SK-N-SH (cell line): Measurements from ENCODE around the gene VRK2. TPM values are rescaled to one million over a fixed set of nuclear protein-coding genes. Genes with fewer than 3 reads are reported as not detected.

Experiments used
- CTCF ChIA-PET: fragments of 300-600, 350-600 bp; formaldehyde crosslinking; extraction: SDS; loops from one replicate; lab custom pipeline; 2021; lab: Yijun Ruan, JAX
- POLR2A ChIA-PET: fragments of 350-600 bp; sonication (Branson Sonifier 250); formaldehyde crosslinking; extraction: SDS; loops from one replicate; lab custom pipeline; 2020; ENCODE audit warnings: antibody characterized with exemption, inconsistent platforms; lab: Yijun Ruan, JAX
- DNase-seq: peaks from one replicate; pipeline ENCODE4 v3.0.0; 2012
- H2AFZ ChIP-seq: fragments of 200-600 bp; sonication (generic); 2 replicates; pipeline ENCODE4 v1.8.1; 2016; ENCODE audit warnings: antibody characterized with exemption, mild to moderate bottlenecking, low read depth
- H3F3A ChIP-seq: fragments of 200-600 bp; sonication (generic); replicated peaks from 2 replicates; pipeline ENCODE3; 2016; ENCODE audit warnings: antibody characterized with exemption, mild to moderate bottlenecking; ENCODE audit not compliant: insufficient read depth
- H3K27ac ChIP-seq, 2 experiments: fragments of 200-500 bp in 1 of 2; fragments of 200-600 bp in 1 of 2; sonication (Bioruptor generic) in 1 of 2; sonication (generic), shearing (Covaris generic) in 1 of 2; 2 replicates each; pipeline versions ENCODE4 v1.5.1 to v1.6.1; 2014 to 2016; ENCODE audit warnings: low read depth in 2 of 2, inconsistent platforms in 1 of 2, low read length in 1 of 2, mild to moderate bottlenecking in 1 of 2, mixed read lengths in 1 of 2
- H3K27me3 ChIP-seq: fragments of 200-600 bp; sonication (generic), shearing (Covaris generic); 2 replicates; pipeline ENCODE4 v1.6.1; 2016; ENCODE audit warnings: mixed run types; ENCODE audit not compliant: insufficient read depth
- H3K36me3 ChIP-seq, 2 experiments: fragments of 200-500 bp in 1 of 2; fragments of 200-600 bp in 1 of 2; sonication (Bioruptor generic) in 1 of 2; sonication (generic) in 1 of 2; replicated peaks in 1 of 2; 2 replicates each; pipeline versions ENCODE3 to v1.5.1; 2014 to 2016; ENCODE audit warnings: low read length in 1 of 2, mild to moderate bottlenecking in 1 of 2; ENCODE audit not compliant: insufficient read depth in 2 of 2, control insufficient read depth in 1 of 2
- H3K4me1 ChIP-seq, 2 experiments: fragments of 200-500 bp in 1 of 2; fragments of 200-600 bp in 1 of 2; sonication (Bioruptor generic) in 1 of 2; sonication (generic), shearing (Covaris generic) in 1 of 2; 2 replicates each; pipeline versions ENCODE4 v1.5.1 to v1.6.1; 2014 to 2016; ENCODE audit warnings: low read depth in 1 of 2, low read length in 1 of 2, mixed run types in 1 of 2; ENCODE audit not compliant: insufficient read depth in 2 of 2, control insufficient read depth in 1 of 2
- H3K4me2 ChIP-seq: fragments of 200-600 bp; sonication (generic), shearing (Covaris generic); 2 replicates; pipeline ENCODE4 v1.6.1; 2017; ENCODE audit warnings: mixed run types
- H3K4me3 ChIP-seq, 2 experiments: fragments of 200-500 bp in 1 of 2; fragments of 200-600 bp in 1 of 2; sonication (Bioruptor generic) in 1 of 2; sonication (generic), shearing (Covaris generic) in 1 of 2; 2 replicates each; pipeline versions ENCODE4 v1.5.1 to v1.8.1; 2014 to 2016; ENCODE audit warnings: low read depth in 2 of 2, inconsistent platforms in 1 of 2, low read length in 1 of 2, mild to moderate bottlenecking in 1 of 2, mixed read lengths in 1 of 2, moderate library complexity in 1 of 2
- H3K79me2 ChIP-seq: fragments of 200-600 bp; sonication (generic); 2 replicates; pipeline ENCODE4 v1.8.1; 2017; ENCODE audit warnings: mild to moderate bottlenecking; ENCODE audit not compliant: insufficient read depth
- H3K9ac ChIP-seq: fragments of 200-600 bp; sonication (generic); 2 replicates; pipeline ENCODE4 v1.6.1; 2017; ENCODE audit warnings: mixed run types
- H3K9me2 ChIP-seq: fragments of 200-600 bp; sonication (generic); 2 replicates; pipeline ENCODE4 v1.6.1; 2017; ENCODE audit warnings: mixed run types
- H3K9me3 ChIP-seq: fragments of 200-600 bp; sonication (generic); 2 replicates; pipeline ENCODE4 v1.6.1; 2017; ENCODE audit warnings: mixed run types, mild to moderate bottlenecking, moderate library complexity
- H4K20me1 ChIP-seq: fragments of 200-600 bp; sonication (generic); 2 replicates; pipeline ENCODE4 v1.6.1; 2017; ENCODE audit warnings: mild to moderate bottlenecking, mixed run types; ENCODE audit not compliant: insufficient read depth
- CHD2 ChIP-seq: fragments of 150-350 bp; IDR thresholded peaks from 2 replicates; pipeline ENCODE4 v1.6.1; 2018; ENCODE audit warnings: low read length; ENCODE audit not compliant: partially characterized antibody
- CTCF ChIP-seq: fragments of 200-600 bp; sonication (generic); IDR thresholded peaks from 2 replicates; pipeline ENCODE4 v1.6.1; 2017; ENCODE audit warnings: antibody characterized with exemption, mild to moderate bottlenecking, moderate library complexity
- EZH2phosphoT487 ChIP-seq: fragments of 200-600 bp; sonication (generic); IDR thresholded peaks from 2 replicates; pipeline ENCODE4 v1.6.1; 2017; ENCODE audit warnings: low read depth, mixed run types, mild to moderate bottlenecking, antibody characterized with exemption, moderate library complexity, borderline replicate concordance
- FOXM1 ChIP-seq: IDR thresholded peaks from 2 replicates; pipeline ENCODE4 v1.4.0; 2012; ENCODE audit warnings: low read depth, mild to moderate bottlenecking
- GABPA ChIP-seq: IDR thresholded peaks from 2 replicates; pipeline ENCODE4 v1.4.0; 2012; ENCODE audit warnings: low read depth, mild to moderate bottlenecking
- GATA2 ChIP-seq: sonication (generic); formaldehyde crosslinking; IDR thresholded peaks from 2 replicates; pipeline ENCODE4 v1.5.0; 2020; ENCODE audit warnings: mild to moderate bottlenecking, missing genetic modification reagents
- IRF3 ChIP-seq: fragments of 150-350 bp; IDR thresholded peaks from 2 replicates; pipeline ENCODE4 v1.6.1; 2016; ENCODE audit warnings: mild to moderate bottlenecking, low read depth, low read length
- MAX ChIP-seq: IDR thresholded peaks from 2 replicates; pipeline ENCODE4 v1.4.0; 2012; ENCODE audit warnings: low read depth
- MEF2A ChIP-seq: IDR thresholded peaks from 2 replicates; pipeline ENCODE4 v1.4.0; 2012; ENCODE audit warnings: low read depth, borderline replicate concordance
- MXI1 ChIP-seq: IDR thresholded peaks from 2 replicates; pipeline ENCODE4 v1.6.1; 2012; ENCODE audit warnings: mild to moderate bottlenecking, low read depth, low read length, improper control_type of control experiment
- NRF1 ChIP-seq: IDR thresholded peaks from 2 replicates; pipeline ENCODE4 v1.6.1; 2012; ENCODE audit warnings: low read depth, mild to moderate bottlenecking, low read length
- POLR2AphosphoS5 ChIP-seq: IDR thresholded peaks from 2 replicates; pipeline ENCODE4 v1.6.1; 2012; ENCODE audit warnings: low read depth, low read length
- RCOR1 ChIP-seq: fragments of 150-350 bp; IDR thresholded peaks from 2 replicates; pipeline ENCODE4 v1.6.1; 2017; ENCODE audit warnings: antibody characterized with exemption, low read length
- REST ChIP-seq: IDR thresholded peaks from 2 replicates; pipeline ENCODE4 v1.6.1; 2012; ENCODE audit warnings: mild to moderate bottlenecking, low read depth, low read length, moderate library complexity
- RFX5 ChIP-seq: IDR thresholded peaks from 2 replicates; pipeline ENCODE4 v1.6.1; 2012; ENCODE audit warnings: mild to moderate bottlenecking, improper control_type of control experiment, low read length
- SIN3A ChIP-seq: IDR thresholded peaks from 2 replicates; pipeline ENCODE4 v1.6.1; 2012; ENCODE audit warnings: low read depth, mild to moderate bottlenecking, low read length, moderate library complexity, borderline replicate concordance
- SMC3 ChIP-seq: IDR thresholded peaks from 2 replicates; pipeline ENCODE4 v1.6.1; 2012; ENCODE audit warnings: low read depth, low read length, improper control_type of control experiment
- USF1 ChIP-seq: IDR thresholded peaks from 2 replicates; pipeline ENCODE4 v1.4.0; 2012; ENCODE audit warnings: low read depth, borderline replicate concordance
- YY1 ChIP-seq: IDR thresholded peaks from 2 replicates; pipeline ENCODE4 v1.4.0; 2012; ENCODE audit warnings: low read depth, mild to moderate bottlenecking
- polyA plus RNA-seq, 3 experiments: library from polyadenylated mRNA; depleted of rRNA; stranded (reverse); fragments of >200 nt; gene quantifications; 2 replicates each; pipeline ENCODE4 v1.2.3, GENCODE V29; 2012
- TF ChIP-seq, protein P1 (sequence below): IDR thresholded peaks from 2 replicates; pipeline ENCODE4 v1.4.0; 2012; ENCODE audit warnings: low read depth, borderline replicate concordance

VRK2 gene
- polyA plus RNA-seq, 1 of the 3 experiments (the other 2 are of a cell fraction) = not detected

DNA sequence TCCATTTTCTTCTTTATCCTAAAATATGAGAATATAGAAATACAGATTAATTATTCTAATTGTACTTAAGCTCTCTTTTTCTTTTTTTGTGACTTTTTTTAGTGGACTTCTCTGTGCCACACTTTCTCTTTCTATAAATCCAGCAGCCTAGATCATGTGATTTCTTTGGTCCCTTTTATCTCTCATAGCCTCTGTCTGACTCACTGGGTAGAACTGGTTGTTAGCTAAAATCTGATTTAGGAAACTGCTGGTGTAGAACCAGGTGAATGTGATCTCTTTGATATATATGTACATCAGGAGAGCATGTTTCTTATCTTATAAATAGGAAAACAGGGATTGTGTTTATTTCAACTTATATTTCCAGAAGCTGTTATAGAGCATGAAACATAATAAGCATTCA is 54.9 kb downstream of the VRK2 start (continued):
- TF ChIP-seq REST = no peak
- TF ChIP-seq MEF2A = no peak
- no peak for TF ChIP-seq SIN3A
- no peak for TF ChIP-seq GATA2
- TF ChIP-seq IRF3 = no peak
- no peak for TF ChIP-seq FOXM1
- TF ChIP-seq RCOR1 = no peak

DNA sequence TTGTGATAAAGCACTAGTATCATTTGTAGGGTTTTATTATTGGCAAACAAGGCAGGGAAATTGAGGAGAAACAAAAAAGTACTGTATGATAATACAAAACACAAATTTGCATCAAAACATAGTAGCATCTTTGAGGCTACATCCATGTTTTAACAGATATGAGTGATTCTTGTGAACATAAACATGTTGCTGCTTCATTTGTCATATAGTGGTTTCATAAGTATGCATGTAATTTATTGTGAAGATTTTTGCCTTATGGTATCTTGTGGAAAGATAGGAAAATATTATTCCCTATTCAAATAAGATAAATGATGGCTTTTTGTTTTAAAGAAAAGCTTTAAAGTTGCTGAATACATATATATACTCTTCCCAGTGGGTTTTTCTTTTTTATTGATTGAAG is 60.3 kb downstream of the VRK2 start:
- no peak overlapping the region for H3K27ac ChIP-seq
- DNase-seq = no peak
- H3K9me2 ChIP-seq = no peaks in the 10 kb centered on the region
- POLR2A ChIA-PET = no interaction called here
- no peak overlapping the region for H3K4me2 ChIP-seq
- no peaks in the 10 kb centered on the region for H3K79me2 ChIP-seq
- no peaks in the 10 kb centered on the region for H4K20me1 ChIP-seq
- no peaks in the 10 kb centered on the region for H3K36me3 ChIP-seq
- no peak for TF ChIP-seq USF1
- no peak for TF ChIP-seq RFX5
- no peak for TF ChIP-seq CHD2
- TF ChIP-seq EZH2phosphoT487 = no peak
- TF ChIP-seq POLR2AphosphoS5 = no peak
- no peak for TF ChIP-seq NRF1
- TF ChIP-seq, protein P1, sequence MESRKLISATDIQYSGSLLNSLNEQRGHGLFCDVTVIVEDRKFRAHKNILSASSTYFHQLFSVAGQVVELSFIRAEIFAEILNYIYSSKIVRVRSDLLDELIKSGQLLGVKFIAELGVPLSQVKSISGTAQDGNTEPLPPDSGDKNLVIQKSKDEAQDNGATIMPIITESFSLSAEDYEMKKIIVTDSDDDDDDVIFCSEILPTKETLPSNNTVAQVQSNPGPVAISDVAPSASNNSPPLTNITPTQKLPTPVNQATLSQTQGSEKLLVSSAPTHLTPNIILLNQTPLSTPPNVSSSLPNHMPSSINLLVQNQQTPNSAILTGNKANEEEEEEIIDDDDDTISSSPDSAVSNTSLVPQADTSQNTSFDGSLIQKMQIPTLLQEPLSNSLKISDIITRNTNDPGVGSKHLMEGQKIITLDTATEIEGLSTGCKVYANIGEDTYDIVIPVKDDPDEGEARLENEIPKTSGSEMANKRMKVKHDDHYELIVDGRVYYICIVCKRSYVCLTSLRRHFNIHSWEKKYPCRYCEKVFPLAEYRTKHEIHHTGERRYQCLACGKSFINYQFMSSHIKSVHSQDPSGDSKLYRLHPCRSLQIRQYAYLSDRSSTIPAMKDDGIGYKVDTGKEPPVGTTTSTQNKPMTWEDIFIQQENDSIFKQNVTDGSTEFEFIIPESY = no peak
- no peak for TF ChIP-seq YY1
- TF ChIP-seq FOXM1 = no peak
- no peak for TF ChIP-seq MAX
- TF ChIP-seq SMC3 = no peak
- no peak for TF ChIP-seq MXI1
- no peak for TF ChIP-seq CTCF
- TF ChIP-seq GABPA = no peak
- H3K4me1 ChIP-seq = no peaks in the 10 kb centered on the region
- peaks cover 10% of the 10 kb centered on the region for H3F3A ChIP-seq
- CTCF ChIA-PET = no interaction called here
- H3K27me3 ChIP-seq = no peaks in the 10 kb centered on the region
- H3K9ac ChIP-seq = no peak overlapping the region
- no peak overlapping the region for H3K4me3 ChIP-seq
- H3K9me3 ChIP-seq = no peaks in the 10 kb centered on the region
- H2AFZ ChIP-seq = 0 out of 2 replicates have a peak overlapping the region, but pooled peaks have one; percentile 23
